Mesodermal cell (in vitro differentiated cells): Measurements from ENCODE around the gene ITGA1.
A peak's percentile ranks its signal among the peaks of the same experiment; 100 is the strongest.
"Not testable (repeated sequence)": the region's sequence is repeated elsewhere in the genome, so short reads cannot be mapped to it uniquely, and the experiment has no call there.

Experiments used
- H3K27ac ChIP-seq: 2 replicates; pipeline ENCODE4 v1.7.0; 2013; ENCODE audit warnings: mild to moderate bottlenecking, low read depth, low read length, moderate library complexity; ENCODE audit not compliant: severe bottlenecking
- H3K36me3 ChIP-seq: 2 replicates; pipeline ENCODE4 v1.7.1; 2013; ENCODE audit warnings: mild to moderate bottlenecking, low read length, moderate library complexity; ENCODE audit not compliant: control insufficient read depth, insufficient read depth
- H3K4me1 ChIP-seq: one replicate; pipeline ENCODE4 v1.7.1; 2013; ENCODE audit warnings: mild to moderate bottlenecking, low read length; ENCODE audit not compliant: insufficient read depth, control insufficient read depth, poor library complexity, severe bottlenecking
- H3K4me3 ChIP-seq: 2 replicates; pipeline ENCODE4 v1.7.0; 2013; ENCODE audit warnings: low read length, control low read depth, mild to moderate bottlenecking; ENCODE audit not compliant: insufficient read depth, poor library complexity, severe bottlenecking; ENCODE audit errors: extremely low read depth
- H3K9me3 ChIP-seq: 2 replicates; pipeline ENCODE4 v1.7.1; 2013; ENCODE audit warnings: mild to moderate bottlenecking, low read length, moderate library complexity; ENCODE audit not compliant: control insufficient read depth
- WGBS, 2 experiments: methylation state at CpG; one replicate each; pipeline ENCODE4 v1.1.5; 2013; ENCODE audit warnings: missing lambda C conversion rate in 2 of 2; ENCODE audit not compliant: insufficient coverage in 2 of 2; 5-methylcytosine and 5-hydroxymethylcytosine counted together

Gene ITGA1

GRCh38 chr5:52861368-52861767 is 73.7 kb downstream of the ITGA1 start:
- WGBS, 2 experiments = 97 to 100% methylated on average over 2 to 4 of the region's 5 CpGs
- H3K4me1 ChIP-seq = peaks cover 4% of the 10 kb centered on the region

DNA sequence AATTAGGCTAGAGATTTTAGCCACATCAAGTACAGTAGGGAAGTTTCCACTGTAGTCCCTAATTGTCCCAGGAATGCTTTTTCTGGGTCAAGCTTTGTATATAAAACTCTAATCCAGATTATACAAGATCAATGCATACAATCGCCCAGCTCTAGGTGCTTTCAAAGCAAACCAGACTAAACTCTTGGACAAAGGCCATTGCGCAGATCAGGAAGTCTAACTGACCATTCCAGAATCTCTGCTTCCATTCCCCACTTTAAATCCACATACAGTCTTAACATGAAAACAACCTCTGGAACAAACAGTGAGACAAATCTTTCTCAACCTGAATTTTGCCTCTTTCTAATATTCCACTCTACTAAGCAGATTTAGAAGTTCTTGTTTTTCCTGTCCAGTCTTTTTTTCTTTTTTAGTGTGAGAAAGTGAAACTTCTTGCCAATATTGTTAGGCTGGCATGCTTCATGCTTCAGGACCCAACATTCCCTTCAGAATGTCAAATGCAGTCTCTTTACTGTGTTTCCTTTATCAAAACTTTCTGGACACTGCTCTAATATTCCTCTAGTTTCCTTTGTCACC is 76.1 kb downstream of the ITGA1 start:
- Histone ChIP-seq H3K9me3 (no peaks in the 10 kb centered on the region), H3K4me1 (peaks cover 14% of the 10 kb centered on the region), H3K36me3 (peaks cover 16% of the 10 kb centered on the region), H3K27ac (no peak overlapping the region), H3K4me3 (no peak overlapping the region)
- 90 to 95% methylated on average over 2 of the region's 2 CpGs for WGBS, 2 experiments

More at GRCh38 chr5:52861368-52861767, 73.7 kb downstream of the ITGA1 start:
- Histone ChIP-seq H3K9me3 (no peaks in the 10 kb centered on the region), H3K4me3 (no peak overlapping the region), H3K36me3 (peaks cover 23% of the 10 kb centered on the region), H3K27ac (no peak overlapping the region)

- no peak overlapping the region for H3K4me3 ChIP-seq
- 83% methylated on average over 1 of the region's 2 CpGs; no CpG with 5 or more reads in 1 of the 2 experiments for WGBS, 2 experiments
- H3K9me3 ChIP-seq = no peaks in the 10 kb centered on the region
- H3K4me1 ChIP-seq = peaks cover 12% of the 10 kb centered on the region
- peaks cover 17% of the 10 kb centered on the region for H3K36me3 ChIP-seq
- no peak overlapping the region for H3K27ac ChIP-seq
These were observed 76.7 kb downstream of the ITGA1 start for GRCh38 chr5:52864371-52864770.

DNA sequence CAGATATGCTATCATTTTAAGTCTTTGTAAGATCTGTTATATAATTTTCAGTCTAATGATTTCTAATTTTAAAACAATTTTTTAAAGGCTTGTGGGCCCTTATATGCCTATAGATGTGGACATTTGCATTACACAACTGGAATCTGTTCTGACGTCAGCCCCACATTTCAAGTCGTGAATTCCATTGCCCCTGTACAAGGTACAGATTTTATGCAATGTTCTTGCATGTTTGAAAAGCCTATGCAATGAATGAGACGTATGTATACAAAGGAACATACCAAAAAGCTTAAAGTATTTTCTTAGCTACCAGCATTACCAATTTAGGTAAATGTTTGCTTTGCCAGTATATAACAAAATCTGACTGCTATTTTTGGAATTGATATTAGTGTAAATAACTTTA is 77.2 kb downstream of the ITGA1 start:
- Histone ChIP-seq H3K4me1 (peaks cover 12% of the 10 kb centered on the region), H3K27ac (no peak overlapping the region), H3K36me3 (peaks cover 17% of the 10 kb centered on the region), H3K9me3 (no peaks in the 10 kb centered on the region), H3K4me3 (no peak overlapping the region)
- 80% methylated on average over 1 of the region's 3 CpGs; no CpG with 5 or more reads in 1 of the 2 experiments for WGBS, 2 experiments

DNA sequence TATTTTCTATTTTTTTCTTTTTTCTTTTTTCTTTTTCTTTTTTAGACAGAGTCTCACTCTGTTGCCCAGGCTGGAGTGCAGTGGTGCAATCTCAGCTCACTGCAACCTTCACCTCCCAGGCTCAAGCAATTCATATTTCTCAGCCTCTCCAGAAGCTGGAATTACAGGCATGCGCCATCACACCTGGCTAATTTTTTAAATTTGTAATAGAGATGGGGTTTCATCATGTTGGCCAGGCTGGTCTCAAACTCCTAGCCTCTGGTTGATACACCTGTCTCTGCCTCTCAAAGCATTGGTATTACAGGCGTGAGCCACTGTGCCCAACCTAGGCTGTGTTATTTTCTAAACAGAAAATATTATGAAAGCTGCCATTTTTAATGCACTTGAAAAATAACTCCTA is 78.3 kb downstream of the ITGA1 start:
- H3K27ac ChIP-seq = not testable (repeated sequence)

DNA sequence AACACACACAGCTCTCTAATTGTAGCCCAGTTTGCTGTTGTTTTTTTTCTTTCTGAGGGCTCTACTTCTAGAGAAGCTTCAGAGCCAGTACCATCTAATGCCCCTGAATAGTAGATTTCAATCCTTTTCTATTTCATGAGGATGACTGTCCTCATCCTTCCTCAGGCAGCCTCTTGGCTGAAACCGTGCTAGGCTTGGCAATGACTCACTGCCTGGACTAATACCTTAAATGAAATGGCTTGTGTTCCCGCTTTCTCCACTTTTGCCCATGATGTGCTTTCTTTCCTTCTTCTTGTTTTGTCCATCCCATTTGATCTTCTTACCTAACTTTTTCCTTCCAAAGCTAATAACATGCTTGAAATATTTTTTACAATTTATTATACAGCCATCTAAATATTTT is 80.1 kb downstream of the ITGA1 start:
- WGBS, 2 experiments = 86 to 88% methylated on average over 2 of the region's 2 CpGs
- Histone ChIP-seq H3K4me3 (no peak overlapping the region), H3K27ac (no peak overlapping the region), H3K4me1 (peaks cover 23% of the 10 kb centered on the region), H3K36me3 (peaks cover 12% of the 10 kb centered on the region), H3K9me3 (no peaks in the 10 kb centered on the region)

More for the DNA sequence above, 78.3 kb downstream of the ITGA1 start:
- H3K36me3 ChIP-seq = peaks cover 17% of the 10 kb centered on the region
- no CpG with 5 or more reads among the region's 2 CpGs for WGBS, 2 experiments
- peaks cover 22% of the 10 kb centered on the region for H3K4me1 ChIP-seq
- H3K9me3 ChIP-seq, H3K4me3 ChIP-seq: not testable (repeated sequence)

DNA sequence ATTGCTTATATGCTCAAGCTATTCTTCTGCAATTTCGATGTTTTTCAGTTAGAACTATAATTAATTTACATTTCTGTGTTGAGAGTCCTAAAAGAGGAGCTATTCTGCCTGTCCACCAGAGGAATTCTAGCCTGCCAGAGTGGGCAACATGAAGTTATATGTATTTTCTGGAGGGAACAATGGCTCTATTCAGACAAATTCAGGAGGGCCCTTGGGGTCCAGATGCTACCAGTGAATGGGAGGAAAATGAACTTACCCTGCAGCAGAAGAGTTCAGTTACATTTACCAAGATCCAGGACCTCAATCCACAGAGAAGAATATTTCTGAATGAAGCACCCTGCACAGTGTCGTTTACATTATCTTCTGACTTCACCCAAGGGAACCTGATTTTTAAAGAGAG is 80.7 kb downstream of the ITGA1 start:
- no CpG with 5 or more reads among the region's 2 CpGs for WGBS, 2 experiments
- peaks cover 23% of the 10 kb centered on the region for H3K4me1 ChIP-seq
- no peak overlapping the region for H3K27ac ChIP-seq

DNA sequence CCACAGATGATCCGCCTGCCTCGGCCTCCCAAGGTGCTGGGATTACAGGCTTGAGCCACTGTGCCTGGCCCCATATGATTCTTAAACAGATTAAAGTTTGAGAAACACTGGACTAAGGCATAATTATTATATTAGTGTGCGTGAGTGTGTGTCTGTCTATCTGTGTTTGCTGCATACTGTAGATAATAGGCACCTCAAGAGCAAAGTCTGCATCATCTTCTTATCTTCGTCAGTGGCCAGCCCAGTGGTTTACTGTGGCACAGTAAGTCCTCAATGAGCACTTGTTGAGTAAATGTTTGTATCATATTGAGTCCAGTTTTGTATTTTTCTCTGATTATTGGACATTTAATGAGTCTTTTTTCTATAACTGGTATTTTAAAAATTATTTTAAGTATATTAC is 81.7 kb downstream of the ITGA1 start:
- peaks cover 20% of the 10 kb centered on the region for H3K36me3 ChIP-seq
- H3K4me3 ChIP-seq = no peak overlapping the region
- H3K9me3 ChIP-seq = no peaks in the 10 kb centered on the region
- no peak overlapping the region for H3K27ac ChIP-seq
- H3K4me1 ChIP-seq = peaks cover 23% of the 10 kb centered on the region
- 96 to 100% methylated on average over 4 of the region's 4 CpGs for WGBS, 2 experiments

More for the DNA sequence above, 80.7 kb downstream of the ITGA1 start:
- Histone ChIP-seq H3K9me3 (no peaks in the 10 kb centered on the region), H3K4me3 (no peak overlapping the region), H3K36me3 (peaks cover 18% of the 10 kb centered on the region)

DNA sequence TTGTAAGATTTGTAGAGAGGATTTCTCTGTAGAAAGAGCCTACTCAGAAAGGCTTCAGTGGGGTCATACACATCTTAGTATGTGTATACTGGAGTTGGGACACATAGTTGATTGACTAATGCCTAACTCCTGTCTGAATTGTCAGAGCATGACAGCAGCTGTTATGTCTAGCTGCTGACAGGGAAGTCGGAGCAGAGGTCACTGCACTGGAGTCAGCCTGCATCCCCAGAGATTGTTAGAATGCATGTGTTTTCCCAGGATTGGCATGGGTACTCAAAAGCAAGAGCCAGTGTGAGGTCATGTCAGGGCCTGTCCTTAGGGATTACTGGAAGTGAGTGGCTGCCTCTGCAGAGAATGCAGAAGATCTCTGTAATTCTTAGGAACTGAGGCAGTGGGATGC is 82.7 kb downstream of the ITGA1 start:
- peak overlapping the region; percentile 76 for H3K27ac ChIP-seq
- WGBS, 2 experiments = 50 to 100% methylated on average over 1 of the region's 1 CpG
- peaks cover 20% of the 10 kb centered on the region for H3K36me3 ChIP-seq
- H3K4me3 ChIP-seq = no peak overlapping the region
- no peaks in the 10 kb centered on the region for H3K9me3 ChIP-seq
- peaks cover 23% of the 10 kb centered on the region for H3K4me1 ChIP-seq

- peaks cover 18% of the 10 kb centered on the region for H3K4me1 ChIP-seq
- H3K9me3 ChIP-seq = no peaks in the 10 kb centered on the region
- no peak overlapping the region for H3K4me3 ChIP-seq
- H3K27ac ChIP-seq = peak overlapping the region; percentile 84
- H3K36me3 ChIP-seq = peaks cover 16% of the 10 kb centered on the region
- WGBS, 2 experiments = 100% methylated on average over 1 of the region's 3 CpGs; no CpG with 5 or more reads in 1 of the 2 experiments
These were observed 88.1 kb downstream of the ITGA1 start for GRCh38 chr5:52875827-52876226.

- H3K4me1 ChIP-seq = peaks cover 15% of the 10 kb centered on the region
- H3K27ac ChIP-seq = peak overlapping the region; percentile 84
- no peaks in the 10 kb centered on the region for H3K9me3 ChIP-seq
- WGBS, 2 experiments = 90 to 100% methylated on average over 1 to 2 of the region's 4 CpGs
- no peak overlapping the region for H3K4me3 ChIP-seq
- H3K36me3 ChIP-seq = peaks cover 20% of the 10 kb centered on the region
These were observed 88.7 kb downstream of the ITGA1 start for GRCh38 chr5:52876456-52876855.
